Transverse colon (tissue), 3 donors: ENCODE measurements around the gene VAPA.

Experiments used
- POLR2A ChIP-seq: fragments of 450-650 bp; IDR thresholded peaks from one replicate; pipeline ENCODE4 v1.6.1; 2016; ENCODE audit warnings: antibody characterized with exemption, mild to moderate bottlenecking, moderate library complexity
- TF ChIP-seq, protein P1 (sequence below), 5 experiments: fragments of 200-600 bp in 3 of 5; fragments of 450-650 bp in 2 of 5; sonication (generic) in 3 of 5; IDR thresholded peaks; 1 replicate in 2 of 5; 2 replicates in 3 of 5; pipeline ENCODE4 v1.5.1; 2016 to 2017; ENCODE audit warnings: antibody characterized with exemption in 5 of 5, inconsistent platforms in 3 of 5, mild to moderate bottlenecking in 2 of 5, moderate library complexity in 1 of 5

DNA sequence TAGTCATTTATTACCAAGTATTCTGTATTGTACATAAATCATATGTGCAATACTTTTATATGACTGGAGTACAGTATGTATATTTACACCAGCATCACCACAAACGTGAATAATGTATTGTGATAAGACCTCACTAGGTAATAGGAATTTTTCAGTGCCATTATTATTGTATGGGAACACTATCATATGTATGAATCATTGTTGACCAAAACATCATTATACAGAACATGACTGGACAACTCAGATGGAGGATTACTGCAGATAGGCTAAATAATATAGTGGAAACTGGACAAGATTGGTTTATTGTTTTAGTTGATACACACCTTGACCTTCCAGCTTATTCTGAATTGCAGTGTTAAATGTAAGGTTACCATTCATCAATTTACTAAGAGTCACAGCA is 33.4 kb downstream of the VAPA start:
- TF ChIP-seq, protein P1, sequence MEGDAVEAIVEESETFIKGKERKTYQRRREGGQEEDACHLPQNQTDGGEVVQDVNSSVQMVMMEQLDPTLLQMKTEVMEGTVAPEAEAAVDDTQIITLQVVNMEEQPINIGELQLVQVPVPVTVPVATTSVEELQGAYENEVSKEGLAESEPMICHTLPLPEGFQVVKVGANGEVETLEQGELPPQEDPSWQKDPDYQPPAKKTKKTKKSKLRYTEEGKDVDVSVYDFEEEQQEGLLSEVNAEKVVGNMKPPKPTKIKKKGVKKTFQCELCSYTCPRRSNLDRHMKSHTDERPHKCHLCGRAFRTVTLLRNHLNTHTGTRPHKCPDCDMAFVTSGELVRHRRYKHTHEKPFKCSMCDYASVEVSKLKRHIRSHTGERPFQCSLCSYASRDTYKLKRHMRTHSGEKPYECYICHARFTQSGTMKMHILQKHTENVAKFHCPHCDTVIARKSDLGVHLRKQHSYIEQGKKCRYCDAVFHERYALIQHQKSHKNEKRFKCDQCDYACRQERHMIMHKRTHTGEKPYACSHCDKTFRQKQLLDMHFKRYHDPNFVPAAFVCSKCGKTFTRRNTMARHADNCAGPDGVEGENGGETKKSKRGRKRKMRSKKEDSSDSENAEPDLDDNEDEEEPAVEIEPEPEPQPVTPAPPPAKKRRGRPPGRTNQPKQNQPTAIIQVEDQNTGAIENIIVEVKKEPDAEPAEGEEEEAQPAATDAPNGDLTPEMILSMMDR (IDR thresholded peaks at IDR 0.05), result no peak
- no peak for TF ChIP-seq POLR2A
